ENCODE data around the gene IL11.

The IL11 gene

GRCh38 chr19:55384131-55384919 lies 14.1 kb upstream of the IL11 start, which contains the start of gene TMEM238:
TMEM238 (minus strand) TSS chr19:55384292; CDS start chr19:55384259, 33 bp downstream.
- H3K9me3 Mint-ChIP-seq = no peaks in the 10 kb centered on the region
- H3K27me3 Mint-ChIP-seq (ENCODE audit: low read depth) = no peaks in the 10 kb centered on the region
- peak within 1 kb of the TSS; percentile 98 for H3K27ac Mint-ChIP-seq
- H3K4me1 Mint-ChIP-seq (ENCODE audit: low read depth) = peaks cover 39% of the 10 kb centered on the region
- H3K36me3 Mint-ChIP-seq (ENCODE audit: low read depth) = peaks cover 42% of the 10 kb centered on the region
- peak within 1 kb of the TSS; percentile 98 for H3K4me3 Mint-ChIP-seq

GRCh38 chr19:55383279-55384130 lies 13.2 kb upstream of the IL11 start:
- Mint-ChIP-seq H3K9me3 (no peaks in the 10 kb centered on the region), H3K4me1 (ENCODE audit: low read depth) (peaks cover 38% of the 10 kb centered on the region), H3K27me3 (ENCODE audit: low read depth) (no peaks in the 10 kb centered on the region), H3K4me3 (peak overlapping the region; percentile 88), H3K27ac (peak overlapping the region; percentile 89), H3K36me3 (ENCODE audit: low read depth) (peaks cover 36% of the 10 kb centered on the region)

DNA sequence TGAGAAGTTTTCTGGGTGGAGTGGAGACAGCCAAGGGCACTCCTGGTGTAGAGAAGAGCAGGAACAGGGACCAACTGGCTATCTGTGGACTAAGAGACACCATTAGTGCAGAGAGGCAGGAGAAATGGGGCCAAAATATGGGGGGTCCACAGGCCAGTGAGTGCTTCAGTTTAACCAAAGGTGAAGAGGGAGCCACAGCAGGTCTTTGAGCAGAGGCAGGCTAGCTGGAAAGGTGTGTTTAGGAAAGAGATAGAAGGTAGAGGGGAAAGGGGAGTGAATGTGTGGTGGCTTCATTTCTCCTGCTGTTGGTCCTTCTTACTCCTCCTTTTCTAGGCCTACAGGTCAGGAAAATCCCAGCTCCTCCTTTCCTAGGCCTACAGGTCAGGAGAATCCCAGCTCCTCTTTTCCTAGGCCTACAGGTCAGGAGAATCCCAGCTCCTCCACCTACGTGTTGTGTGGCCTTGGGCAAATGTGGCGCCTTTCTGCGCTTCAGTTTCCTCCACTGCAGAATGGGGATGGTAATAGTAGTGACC lies 12.3 kb upstream of the IL11 start:
- Mint-ChIP-seq H3K4me3 (peak overlapping the region; percentile 88), H3K36me3 (ENCODE audit: low read depth) (peaks cover 27% of the 10 kb centered on the region), H3K9me3 (no peaks in the 10 kb centered on the region), H3K4me1 (ENCODE audit: low read depth) (peaks cover 38% of the 10 kb centered on the region), H3K27me3 (ENCODE audit: low read depth) (no peaks in the 10 kb centered on the region), H3K27ac (peak overlapping the region; percentile 89)

DNA sequence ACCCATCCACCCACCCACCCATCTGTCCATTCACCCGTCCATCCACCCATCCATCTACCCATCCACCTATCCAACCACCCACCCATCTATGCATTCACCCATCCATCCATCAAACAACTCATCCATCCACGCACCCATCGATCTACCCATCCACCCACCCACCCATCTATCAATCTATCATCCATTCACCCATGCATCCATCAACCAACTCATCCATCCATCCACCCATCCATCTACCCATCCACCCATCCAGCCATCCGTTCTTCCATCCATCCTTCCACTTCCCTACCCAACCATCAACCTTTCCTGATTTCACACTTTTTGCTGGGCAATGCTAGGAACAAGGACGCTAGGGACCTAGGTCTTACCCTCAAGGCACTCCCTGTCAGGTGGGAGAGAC lies 11.8 kb upstream of the IL11 start:
- Mint-ChIP-seq H3K4me3 (peak overlapping the region; percentile 55), H3K27ac (no peak overlapping the region), H3K4me1 (ENCODE audit: low read depth) (peaks cover 34% of the 10 kb centered on the region), H3K27me3 (ENCODE audit: low read depth) (no peaks in the 10 kb centered on the region), H3K9me3 (no peaks in the 10 kb centered on the region), H3K36me3 (ENCODE audit: low read depth) (peaks cover 21% of the 10 kb centered on the region)

DNA sequence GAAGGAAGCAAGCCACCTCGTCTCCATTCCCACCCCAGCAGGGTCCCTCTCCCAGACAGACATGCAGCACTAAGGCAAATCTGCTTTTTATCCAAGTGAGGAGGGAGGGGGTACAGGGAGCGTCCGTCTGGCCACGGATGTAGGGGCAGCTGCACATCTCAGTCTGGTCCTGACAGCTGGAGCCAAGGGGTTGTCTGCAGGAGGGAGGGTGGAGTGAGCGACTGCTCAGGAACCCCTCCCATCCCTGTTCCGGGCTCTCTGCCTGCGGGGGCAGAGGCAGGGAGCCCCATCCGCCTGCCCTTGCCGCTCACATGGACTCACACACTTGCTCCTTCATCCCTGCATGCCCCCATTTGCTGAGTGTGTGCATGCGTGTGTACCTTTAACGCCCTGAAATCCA lies 8.9 kb upstream of the IL11 start:
- Mint-ChIP-seq H3K36me3 (ENCODE audit: low read depth) (peaks cover 9% of the 10 kb centered on the region), H3K27ac (no peak overlapping the region), H3K4me1 (ENCODE audit: low read depth) (peaks cover 21% of the 10 kb centered on the region), H3K4me3 (no peak overlapping the region), H3K9me3 (no peaks in the 10 kb centered on the region), H3K27me3 (ENCODE audit: low read depth) (peaks cover 8% of the 10 kb centered on the region)

GRCh38 chr19:55377356-55378131 lies 7.3 kb upstream of the IL11 start:
- Mint-ChIP-seq H3K4me1 (ENCODE audit: low read depth) (peaks cover 14% of the 10 kb centered on the region), H3K27ac (no peak overlapping the region), H3K27me3 (ENCODE audit: low read depth) (peaks cover 15% of the 10 kb centered on the region), H3K9me3 (no peaks in the 10 kb centered on the region), H3K4me3 (no peak overlapping the region), H3K36me3 (ENCODE audit: low read depth) (peaks cover 10% of the 10 kb centered on the region)

- peaks cover 6% of the 10 kb centered on the region for H3K4me1 Mint-ChIP-seq (ENCODE audit: low read depth)
- H3K9me3 Mint-ChIP-seq = no peaks in the 10 kb centered on the region
- no peak within 1 kb of the TSS for H3K4me3 Mint-ChIP-seq
- peaks cover 2% of the 10 kb centered on the region for H3K36me3 Mint-ChIP-seq (ENCODE audit: low read depth)
- H3K27me3 Mint-ChIP-seq (ENCODE audit: low read depth) = peaks cover 26% of the 10 kb centered on the region
- no peak within 1 kb of the TSS for H3K27ac Mint-ChIP-seq
Measured at GRCh38 chr19:55376241-55376933, 6.1 kb upstream of the IL11 start, which contains the start of gene TMEM190. TMEM190 (plus strand) TSS chr19:55376826; CDS start chr19:55376854, 28 bp downstream.

- no peak overlapping the region for H3K27ac Mint-ChIP-seq
- peaks cover 2% of the 10 kb centered on the region for H3K36me3 Mint-ChIP-seq (ENCODE audit: low read depth)
- H3K9me3 Mint-ChIP-seq = no peaks in the 10 kb centered on the region
- H3K27me3 Mint-ChIP-seq (ENCODE audit: low read depth) = peaks cover 43% of the 10 kb centered on the region
- peaks cover 5% of the 10 kb centered on the region for H3K4me1 Mint-ChIP-seq (ENCODE audit: low read depth)
- H3K4me3 Mint-ChIP-seq = no peak overlapping the region
Measured at GRCh38 chr19:55373993-55374757, 3.9 kb upstream of the IL11 start.

DNA sequence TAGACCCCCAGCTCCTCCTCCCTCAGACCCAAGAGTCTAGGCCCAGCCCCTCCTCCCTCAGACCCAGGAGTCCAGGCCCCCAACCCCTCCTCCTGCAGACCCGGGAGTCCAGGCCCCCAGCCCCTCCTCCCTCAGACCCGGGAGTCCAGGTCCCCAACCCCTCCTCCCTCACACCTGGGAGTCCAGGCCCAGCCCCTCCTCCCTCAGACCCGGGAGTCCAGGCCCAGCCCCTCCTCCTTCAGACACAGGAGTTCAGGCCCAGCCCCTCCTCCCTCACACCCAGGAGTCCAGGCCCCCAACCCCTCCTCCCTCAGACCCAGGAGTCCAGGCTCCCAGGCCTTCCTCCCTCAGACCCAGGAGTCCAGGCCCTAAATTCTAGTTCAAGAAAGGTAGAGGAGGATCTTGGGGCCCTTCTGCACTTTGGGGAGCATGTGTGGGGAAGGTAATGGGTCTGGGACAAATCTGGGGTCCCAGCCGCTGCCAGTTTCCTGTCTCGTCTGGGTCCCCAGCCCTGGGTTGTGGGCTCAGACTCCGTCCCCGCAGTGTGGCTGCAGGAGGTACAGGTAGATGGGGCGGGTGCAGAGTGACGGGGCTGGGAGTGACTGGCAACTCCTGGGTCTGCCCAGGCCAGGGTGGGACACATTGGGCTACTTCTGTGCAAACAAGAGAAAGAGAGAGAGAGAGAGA lies 3.2 kb upstream of the IL11 start:
- Mint-ChIP-seq H3K4me1 (ENCODE audit: low read depth) (peaks cover 5% of the 10 kb centered on the region), H3K9me3 (no peaks in the 10 kb centered on the region), H3K4me3 (no peak overlapping the region), H3K27ac (no peak overlapping the region), H3K36me3 (ENCODE audit: low read depth) (peaks cover 2% of the 10 kb centered on the region), H3K27me3 (ENCODE audit: low read depth) (peaks cover 43% of the 10 kb centered on the region)

DNA sequence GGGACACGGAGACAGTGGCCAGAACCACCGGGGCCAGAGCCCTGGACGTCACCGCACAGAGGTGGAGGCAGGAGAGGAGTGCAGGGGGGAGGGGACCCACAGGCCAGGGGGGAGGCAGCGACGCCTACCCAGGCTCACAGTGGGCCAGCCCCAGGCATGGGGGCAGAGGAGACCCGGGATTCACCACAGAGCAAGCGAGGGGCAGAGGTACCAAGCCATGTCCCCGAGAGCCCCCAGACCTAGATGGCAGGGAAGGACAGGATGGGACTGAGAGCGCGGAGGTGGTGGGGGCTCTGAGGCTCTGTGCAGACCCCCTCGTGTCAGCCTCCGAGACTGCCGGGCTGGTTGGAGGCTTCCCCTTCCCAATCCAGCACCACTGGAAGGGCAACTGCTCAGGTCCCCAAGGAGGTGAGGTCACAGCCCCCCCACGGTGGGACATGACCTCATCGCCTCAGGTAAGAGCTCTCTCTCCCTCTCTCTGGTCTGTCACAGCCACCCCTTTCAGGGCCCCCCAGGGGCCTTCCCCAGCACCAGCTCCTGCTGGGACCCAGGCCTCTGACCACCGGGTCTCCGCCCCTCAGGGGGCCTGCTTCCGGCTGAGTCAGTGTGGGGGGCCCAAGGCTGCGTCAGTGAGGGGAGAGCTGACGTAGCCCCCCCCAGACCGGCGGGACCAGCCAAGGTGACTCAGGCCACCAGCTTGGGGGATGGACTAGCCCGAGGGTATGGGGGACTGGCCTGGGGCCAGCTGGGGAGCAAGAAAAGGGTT lies 2.2 kb upstream of the IL11 start:
- Mint-ChIP-seq H3K36me3 (ENCODE audit: low read depth) (peaks cover 2% of the 10 kb centered on the region), H3K27me3 (ENCODE audit: low read depth) (peaks cover 48% of the 10 kb centered on the region), H3K4me1 (ENCODE audit: low read depth) (peaks cover 5% of the 10 kb centered on the region), H3K9me3 (no peaks in the 10 kb centered on the region), H3K27ac (no peak overlapping the region), H3K4me3 (no peak overlapping the region)

GRCh38 chr19:55369653-55370304 lies 484 bp downstream of the IL11 start:
- Mint-ChIP-seq H3K4me3 (peak overlapping the region; percentile 74), H3K27ac (no peak overlapping the region), H3K4me1 (ENCODE audit: low read depth) (peaks cover 5% of the 10 kb centered on the region), H3K27me3 (ENCODE audit: low read depth) (peaks cover 45% of the 10 kb centered on the region), H3K36me3 (ENCODE audit: low read depth) (peaks cover 2% of the 10 kb centered on the region), H3K9me3 (no peaks in the 10 kb centered on the region)
